Central memory CD8-positive, alpha-beta T cell (primary cell): ENCODE data around the gene PIR.
A peak's percentile ranks its signal among the peaks of the same experiment; 100 is the strongest.

Experiments
- ATAC-seq: fragments of 150-1000 bp; cut with Tn5 transposase; replicated peaks from 2 replicates; pipeline ENCODE4 v1.10.0; 2022; ENCODE audit warnings: mild to moderate bottlenecking, moderate FRiP score, moderate number of reproducible peaks; ENCODE audit not compliant: poor library complexity, severe bottlenecking; ENCODE audit errors: extremely low read depth
- DNase-seq, 2 donors: peaks; one replicate each; pipeline ENCODE4 v3.0.0; 2021; ENCODE audit warnings: low spot score in 2 of 2
- H3K27ac Mint-ChIP-seq: one replicate; pipeline ENCODE4 v1.8.0; 2022; ENCODE audit warnings: low read depth, mild to moderate bottlenecking, moderate library complexity, mixed read lengths
- H3K27me3 Mint-ChIP-seq: one replicate; pipeline ENCODE4 v1.8.0; 2022; ENCODE audit warnings: mixed read lengths
- H3K36me3 Mint-ChIP-seq: one replicate; pipeline ENCODE4 v1.8.0; 2022; ENCODE audit warnings: mild to moderate bottlenecking, moderate library complexity, mixed read lengths; ENCODE audit not compliant: insufficient read depth
- H3K4me1 Mint-ChIP-seq: one replicate; pipeline ENCODE4 v1.8.0; 2022; ENCODE audit warnings: mixed read lengths
- H3K4me3 Mint-ChIP-seq: one replicate; pipeline ENCODE4 v1.8.0; 2022; ENCODE audit warnings: mild to moderate bottlenecking, moderate library complexity, mixed read lengths
- H3K9me3 Mint-ChIP-seq: one replicate; pipeline ENCODE4 v1.8.0; 2022; ENCODE audit warnings: mixed read lengths

PIR gene

DNA sequence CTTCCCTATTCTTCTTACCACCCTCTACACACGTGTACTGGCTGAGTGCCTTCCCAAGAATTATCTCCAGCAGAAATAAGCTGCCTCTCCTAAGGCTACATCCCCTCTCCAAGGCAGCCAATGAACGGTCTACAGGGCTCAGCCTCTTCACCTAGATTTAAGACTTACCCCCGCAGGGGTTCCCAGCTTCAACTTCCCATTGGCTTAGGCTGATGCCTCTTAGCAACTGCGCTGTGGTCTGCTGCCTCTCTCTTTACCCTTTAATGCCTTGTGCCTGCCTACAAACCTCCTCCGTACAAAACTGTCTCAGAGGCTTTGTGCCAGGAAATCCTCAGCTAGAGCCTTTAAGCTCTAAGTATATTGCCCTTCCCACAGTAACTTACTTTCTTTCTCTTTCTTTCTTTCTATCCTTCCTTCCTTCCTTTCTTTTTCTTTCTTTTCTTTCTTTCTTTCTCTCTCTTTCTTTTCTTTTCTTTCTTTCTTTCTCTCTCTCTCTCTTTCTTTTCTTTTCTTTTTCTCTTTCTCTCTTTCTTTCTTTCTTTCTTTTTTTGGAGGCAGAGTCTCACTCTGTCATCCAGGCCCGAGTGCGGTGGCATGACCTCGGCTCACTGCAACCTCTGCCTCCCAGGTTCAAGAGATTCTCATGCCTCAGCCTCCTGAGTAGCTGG is 142.7 kb downstream of the PIR start:
- H3K4me3 Mint-ChIP-seq, result no peak overlapping the region
- ATAC-seq (no peak), DNase-seq (no peak)
- no peaks in the 10 kb centered on the region for H3K36me3 Mint-ChIP-seq
- H3K27ac Mint-ChIP-seq, result no peak overlapping the region
- no peaks in the 10 kb centered on the region for H3K9me3 Mint-ChIP-seq
- no peaks in the 10 kb centered on the region for H3K4me1 Mint-ChIP-seq
- H3K27me3 Mint-ChIP-seq, result no peaks in the 10 kb centered on the region

DNA sequence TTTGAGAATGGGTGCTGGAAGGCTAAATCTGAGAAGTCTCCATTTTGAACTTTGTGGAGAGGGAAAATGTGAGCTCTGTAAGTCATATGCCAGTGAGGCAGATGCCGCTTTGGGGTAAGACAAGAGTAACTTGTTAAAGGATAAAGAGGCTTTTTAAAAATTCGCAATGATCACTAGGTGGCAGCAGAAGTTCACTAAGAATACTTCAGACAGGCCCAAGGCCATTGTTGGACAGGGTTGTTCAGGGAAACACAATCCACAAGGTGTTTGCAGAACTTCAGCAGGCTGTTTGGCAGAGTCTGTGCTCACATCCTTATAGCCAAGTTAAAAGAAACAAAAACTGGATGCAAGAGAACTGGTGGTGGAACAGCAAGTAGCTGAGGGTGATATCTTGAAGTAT is 144.1 kb downstream of the PIR start:
- DNase-seq (no peak), ATAC-seq (no peak)
- Mint-ChIP-seq H3K4me1 (no peaks in the 10 kb centered on the region), H3K9me3 (no peaks in the 10 kb centered on the region), H3K27me3 (peaks cover 4% of the 10 kb centered on the region), H3K36me3 (no peaks in the 10 kb centered on the region), H3K4me3 (no peak overlapping the region), H3K27ac (no peak overlapping the region)

DNA sequence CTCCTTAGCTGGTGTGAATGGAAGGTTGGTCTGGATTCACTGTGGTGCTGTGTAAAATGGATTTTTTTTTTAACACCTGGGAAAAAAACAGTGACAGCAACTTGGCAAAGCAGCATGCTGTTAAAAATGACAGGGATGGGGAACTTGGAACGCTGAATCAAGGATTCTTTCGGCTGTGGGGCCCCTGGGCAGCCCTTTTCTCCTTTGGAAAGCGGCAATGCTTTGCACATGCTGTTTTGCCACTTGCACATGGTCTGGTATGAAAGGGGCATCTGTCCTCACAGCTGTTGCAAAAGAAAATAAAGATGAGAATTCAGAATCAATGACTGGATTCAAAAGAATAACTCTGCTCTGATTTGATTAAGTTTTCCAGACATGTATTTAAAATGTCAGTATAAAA is 147.2 kb downstream of the PIR start:
- Mint-ChIP-seq H3K27me3 (peaks cover 16% of the 10 kb centered on the region), H3K36me3 (no peaks in the 10 kb centered on the region)

DNA sequence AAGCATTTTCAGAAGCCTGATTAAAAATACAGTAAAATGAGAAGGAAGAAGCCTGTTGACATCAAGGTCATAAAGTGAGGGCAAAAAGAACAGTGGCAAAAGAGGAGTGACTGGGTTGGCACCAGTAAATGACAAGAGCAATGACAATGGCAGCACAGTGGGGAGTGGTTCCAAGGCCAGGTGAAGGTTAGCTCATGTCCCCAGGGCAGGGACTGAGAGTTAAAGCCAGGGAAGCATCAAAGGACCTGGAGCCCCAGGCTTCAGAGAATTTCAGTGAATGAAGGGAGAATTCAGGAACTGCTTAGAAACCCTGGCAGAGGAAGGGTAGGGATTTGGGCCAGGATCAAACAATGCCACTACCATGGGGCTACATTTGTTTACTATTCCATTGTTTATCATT is 149.0 kb downstream of the PIR start:
- no peak for ATAC-seq
- H3K9me3 Mint-ChIP-seq, result no peaks in the 10 kb centered on the region
- H3K27me3 Mint-ChIP-seq, result peaks cover 24% of the 10 kb centered on the region

More for the DNA sequence above, 147.2 kb downstream of the PIR start:
- Mint-ChIP-seq H3K4me1 (no peaks in the 10 kb centered on the region), H3K27ac (no peak overlapping the region), H3K4me3 (no peak overlapping the region), H3K9me3 (no peaks in the 10 kb centered on the region)
- DNase-seq (no peak), ATAC-seq (no peak)

DNA sequence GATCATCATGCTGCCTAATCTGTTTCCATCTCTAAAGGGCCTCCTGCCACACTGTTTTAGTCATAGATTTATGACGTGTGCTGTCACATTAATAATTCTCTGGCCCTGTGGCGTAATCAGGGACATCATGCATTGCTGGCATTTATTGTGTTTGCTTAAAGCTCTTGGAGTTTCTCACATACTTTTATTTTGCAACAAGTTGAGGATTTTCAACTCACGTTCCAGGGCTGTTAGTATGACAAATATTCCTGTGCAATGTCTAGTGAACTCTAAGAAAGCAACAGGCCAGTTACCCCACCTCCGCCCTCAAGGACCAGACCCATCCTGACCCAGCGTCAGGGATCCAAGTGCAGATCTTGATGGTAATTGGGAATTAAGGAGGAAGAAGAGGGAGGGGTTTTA is 150.1 kb downstream of the PIR start:
- Mint-ChIP-seq H3K36me3 (no peaks in the 10 kb centered on the region), H3K4me1 (no peaks in the 10 kb centered on the region), H3K27me3 (peaks cover 29% of the 10 kb centered on the region), H3K4me3 (no peak overlapping the region), H3K9me3 (no peaks in the 10 kb centered on the region), H3K27ac (no peak overlapping the region)
- no peak for DNase-seq
- no peak for ATAC-seq

More for the DNA sequence above, 149.0 kb downstream of the PIR start:
- Mint-ChIP-seq H3K4me1 (no peaks in the 10 kb centered on the region), H3K4me3 (no peak overlapping the region), H3K27ac (no peak overlapping the region), H3K36me3 (no peaks in the 10 kb centered on the region)
- DNase-seq, result no peak

DNA sequence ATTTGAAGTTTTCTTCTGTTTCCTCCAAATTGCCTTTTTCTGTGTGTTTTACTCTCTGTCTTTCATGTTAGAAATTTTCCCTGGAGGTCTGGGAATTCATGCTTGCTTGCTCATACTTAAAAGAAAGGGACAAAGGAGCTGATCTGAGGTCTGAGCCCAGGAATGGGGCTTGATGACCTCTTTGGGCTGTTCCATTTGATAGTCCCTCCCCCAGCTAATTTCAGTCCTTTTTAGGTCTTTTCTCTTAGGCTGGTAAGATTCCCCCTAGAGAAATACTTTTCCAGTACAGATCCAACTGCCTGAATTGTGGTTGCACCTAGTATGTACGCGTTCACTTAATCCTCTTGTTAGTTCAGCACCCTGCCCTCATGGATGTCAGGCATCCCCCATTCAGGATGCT is 152.3 kb downstream of the PIR start:
- ATAC-seq (no peak), DNase-seq (no peak)
- H3K4me3 Mint-ChIP-seq, result no peak overlapping the region
- H3K27me3 Mint-ChIP-seq, result peaks cover 36% of the 10 kb centered on the region
- H3K36me3 Mint-ChIP-seq, result peaks cover 2% of the 10 kb centered on the region
- no peak overlapping the region for H3K27ac Mint-ChIP-seq
- H3K9me3 Mint-ChIP-seq, result no peaks in the 10 kb centered on the region
- peaks cover 6% of the 10 kb centered on the region for H3K4me1 Mint-ChIP-seq

DNA sequence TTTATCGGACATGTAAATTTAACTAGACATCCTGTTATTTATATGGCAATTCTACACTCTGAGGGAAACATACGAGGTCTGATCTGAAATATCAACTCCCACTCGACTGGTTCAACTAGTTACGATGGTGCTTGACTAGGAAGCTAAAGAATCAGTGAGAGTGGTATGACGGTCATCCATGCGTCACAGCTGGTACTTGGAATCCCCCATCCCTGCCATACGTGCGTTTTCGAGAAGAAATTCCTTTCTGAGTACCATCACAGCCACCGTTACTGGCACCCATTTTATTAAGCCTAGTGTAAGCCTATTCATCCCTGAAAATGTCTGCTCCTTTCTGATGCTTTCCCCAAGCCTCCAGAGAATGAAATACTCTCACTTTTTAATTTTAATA is 157.1 kb downstream of the PIR start:
- ATAC-seq (peak; percentile 43), DNase-seq (peak; percentile 13 to 46)
- Mint-ChIP-seq H3K4me1 (peaks cover 13% of the 10 kb centered on the region), H3K27me3 (peaks cover 20% of the 10 kb centered on the region), H3K9me3 (no peaks in the 10 kb centered on the region), H3K36me3 (peaks cover 10% of the 10 kb centered on the region), H3K27ac (peak overlapping the region; percentile 86), H3K4me3 (peak overlapping the region; percentile 87)

DNA sequence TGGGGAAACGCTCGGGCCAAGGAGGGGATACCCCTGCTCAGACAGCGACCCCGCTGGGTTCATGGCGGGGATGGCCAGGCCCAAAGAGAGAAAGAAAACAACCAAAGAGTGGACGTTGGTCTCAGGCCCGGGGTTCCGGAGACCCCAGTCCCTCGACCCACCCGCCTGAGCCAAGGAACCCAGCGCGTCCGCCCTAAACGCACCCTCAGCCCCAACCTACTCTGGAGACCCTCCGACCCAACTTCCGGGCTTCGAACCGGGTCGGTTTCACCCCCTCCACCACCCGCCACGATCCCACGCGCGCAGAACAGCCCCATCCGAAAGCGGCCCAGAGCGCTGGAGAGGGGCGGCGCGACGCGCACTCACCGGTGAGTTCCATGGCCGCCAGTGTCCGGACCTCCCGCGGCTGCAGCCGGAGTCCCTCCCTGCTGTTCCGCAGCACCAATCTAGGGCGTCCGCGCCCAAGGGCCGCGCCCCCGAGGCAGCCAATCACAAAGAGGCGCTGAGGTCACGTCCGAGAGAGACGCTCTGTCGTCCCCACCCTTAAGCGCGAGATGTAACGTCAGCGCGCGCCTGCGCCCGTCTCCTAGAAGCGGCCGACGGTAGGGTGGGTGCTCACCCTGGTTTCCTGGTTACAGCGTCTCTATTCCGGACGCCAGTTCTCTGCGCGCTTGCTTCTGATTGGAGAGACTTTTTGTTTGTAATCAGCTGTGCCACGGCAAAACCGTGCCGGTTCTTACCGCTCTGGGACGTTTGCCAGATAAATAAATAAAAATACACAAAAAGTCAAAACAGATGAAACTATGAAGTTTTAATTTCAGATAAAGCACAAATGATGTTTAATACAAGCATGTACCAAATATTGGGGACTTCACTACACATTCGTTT is 157.8 kb downstream of the PIR start, which contains the start of gene PIGA:
PIGA (minus strand) TSS at position 389 of the 888 bp plus-strand sequence. CDS start 3,593 bp downstream, outside the sequence.
- Mint-ChIP-seq H3K9me3 (no peaks in the 10 kb centered on the region), H3K27ac (peak within 1 kb of the TSS; percentile 86), H3K4me3 (peak within 1 kb of the TSS; percentile 87), H3K36me3 (peaks cover 13% of the 10 kb centered on the region), H3K4me1 (peaks cover 13% of the 10 kb centered on the region), H3K27me3 (peaks cover 13% of the 10 kb centered on the region)
- ATAC-seq, result peak; percentile 93
- peak; percentile 70 to 88 for DNase-seq
